Testis (tissue), 3 donors: ENCODE measurements around the gene C19orf33. TPM values are rescaled to one million over a fixed set of nuclear protein-coding genes. Genes with fewer than 3 reads are reported as not detected.

ENCODE experiments used
- DNase-seq: peaks from one replicate; pipeline ENCODE4 v3.0.0-alpha.2; 2019
- H3K27ac ChIP-seq, 2 donors: fragments of 200-600 bp; sonication (generic); one replicate each; pipeline ENCODE4 v1.5.1; 2019
- H3K27me3 ChIP-seq: fragments of 200-600 bp; sonication (generic); one replicate; pipeline ENCODE4 v1.5.1; 2019
- H3K36me3 ChIP-seq: fragments of 200-600 bp; sonication (generic); one replicate; pipeline ENCODE4 v1.5.1; 2017; ENCODE audit warnings: low read depth; ENCODE audit errors: missing control alignments
- H3K4me1 ChIP-seq: fragments of 200-600 bp; sonication (generic); one replicate; pipeline ENCODE4 v1.5.1; 2019
- H3K4me3 ChIP-seq, 2 donors: fragments of 200-600 bp; sonication (generic); one replicate each; pipeline ENCODE4 v1.5.1; 2017 to 2019
- H3K9me3 ChIP-seq: fragments of 200-600 bp; sonication (generic); one replicate; pipeline ENCODE4 v1.5.1; 2017
- POLR2A ChIP-seq: fragments of 450-650 bp; IDR thresholded peaks from one replicate; pipeline ENCODE4 v1.6.1; 2017; ENCODE audit warnings: antibody characterized with exemption, mild to moderate bottlenecking, moderate library complexity
- WGBS, 2 donors: methylation state at CpG; one replicate each; pipeline ENCODE4 v1.1.5; 2018; 5-methylcytosine and 5-hydroxymethylcytosine counted together
- intact Hi-C: fragments of 100-400 bp; cut with DNase I; formaldehyde crosslinking; loops from one replicate; pipeline ENCODE4 v1.15.1; 2023; ENCODE audit warnings: low total_unique reads
- polyA plus RNA-seq: library from polyadenylated mRNA; stranded (reverse); fragments of 350-450 nt; fragmentation: Illumina TruSeq; extraction: RNeasy Lipid Tissue Mini Kit (QIAGEN cat#74804); gene quantifications from one replicate; pipeline ENCODE4 v1.2.3, GENCODE V29; 2014; ENCODE audit warnings: low read depth, low replicate concordance; ENCODE audit not compliant: insufficient read depth
- total RNA-seq, 2 donors: library from RNA; depleted of rRNA; stranded (reverse); fragments of >200 nt; gene quantifications; one replicate each; pipeline ENCODE4 v1.2.3, GENCODE V29; 2016
- TF ChIP-seq, protein P1 (sequence below), 3 experiments: fragments of 450-650 bp in 2 of 3; fragments of 200-600 bp in 1 of 3; sonication (generic) in 1 of 3; IDR thresholded peaks; one replicate each; pipeline ENCODE4 v1.5.1; 2016 to 2019; ENCODE audit warnings: antibody characterized with exemption in 3 of 3, mild to moderate bottlenecking in 2 of 3, moderate library complexity in 1 of 3

C19orf33 gene
- total and polyA plus RNA-seq, 3 donors from 2014 or later, result 1.1 to 7.9 (median 1.7) TPM

DNA sequence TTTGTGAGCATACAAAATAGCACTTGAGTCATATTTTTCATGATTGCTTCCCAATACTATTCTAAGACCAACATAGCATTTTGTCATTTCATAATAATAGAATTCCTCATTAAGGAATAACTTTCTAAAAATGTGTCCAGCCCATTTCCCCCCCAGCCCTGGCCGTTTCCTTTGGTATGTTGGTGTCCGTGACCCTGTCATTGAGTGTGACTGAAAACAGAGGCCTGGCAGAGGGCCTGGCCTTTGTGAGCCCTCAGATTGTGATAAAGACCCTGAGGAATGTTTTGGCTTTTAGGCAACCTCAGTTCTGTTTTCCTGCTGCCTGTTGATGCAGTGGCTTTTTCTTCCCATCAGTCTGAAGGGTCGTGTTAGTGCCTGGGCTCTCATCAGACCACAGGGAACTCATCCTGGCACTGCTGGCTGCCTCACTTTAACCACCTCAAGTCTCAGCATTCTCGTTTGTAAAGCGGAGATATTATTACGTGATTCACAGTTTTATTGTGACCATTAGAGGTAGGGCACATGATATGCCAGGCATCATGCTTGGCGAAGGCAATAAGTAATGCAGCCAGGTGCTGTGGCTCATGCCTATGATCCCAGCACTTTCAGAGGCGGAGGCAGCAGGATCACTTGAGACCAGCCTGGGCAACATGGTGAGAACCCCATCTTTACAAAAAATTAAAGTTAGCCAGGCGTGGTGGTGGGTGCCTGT is 25.9 kb upstream of the C19orf33 start:
- 50 to 56% methylated on average over 9 of the region's 9 CpGs for WGBS, 2 donors

DNA sequence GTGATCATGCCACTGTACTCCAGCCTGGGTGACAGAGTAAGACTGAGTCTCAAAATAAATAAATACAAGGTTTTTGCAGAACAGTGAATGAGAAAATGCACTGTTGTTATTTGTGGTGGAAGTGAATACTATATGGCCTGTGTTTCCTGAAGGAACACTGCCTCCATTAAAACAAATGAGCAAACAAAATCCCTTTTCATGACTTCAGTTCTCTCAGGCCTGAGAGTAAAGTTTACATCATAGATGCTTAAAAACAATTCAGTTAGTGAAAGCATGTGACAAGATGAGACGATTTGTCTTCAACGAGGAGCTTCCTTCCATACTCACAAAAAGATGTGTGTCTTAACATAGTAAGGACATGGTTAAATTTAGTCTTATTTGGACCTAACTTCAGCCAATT is 25.3 kb upstream of the C19orf33 start:
- TF ChIP-seq, protein P1, sequence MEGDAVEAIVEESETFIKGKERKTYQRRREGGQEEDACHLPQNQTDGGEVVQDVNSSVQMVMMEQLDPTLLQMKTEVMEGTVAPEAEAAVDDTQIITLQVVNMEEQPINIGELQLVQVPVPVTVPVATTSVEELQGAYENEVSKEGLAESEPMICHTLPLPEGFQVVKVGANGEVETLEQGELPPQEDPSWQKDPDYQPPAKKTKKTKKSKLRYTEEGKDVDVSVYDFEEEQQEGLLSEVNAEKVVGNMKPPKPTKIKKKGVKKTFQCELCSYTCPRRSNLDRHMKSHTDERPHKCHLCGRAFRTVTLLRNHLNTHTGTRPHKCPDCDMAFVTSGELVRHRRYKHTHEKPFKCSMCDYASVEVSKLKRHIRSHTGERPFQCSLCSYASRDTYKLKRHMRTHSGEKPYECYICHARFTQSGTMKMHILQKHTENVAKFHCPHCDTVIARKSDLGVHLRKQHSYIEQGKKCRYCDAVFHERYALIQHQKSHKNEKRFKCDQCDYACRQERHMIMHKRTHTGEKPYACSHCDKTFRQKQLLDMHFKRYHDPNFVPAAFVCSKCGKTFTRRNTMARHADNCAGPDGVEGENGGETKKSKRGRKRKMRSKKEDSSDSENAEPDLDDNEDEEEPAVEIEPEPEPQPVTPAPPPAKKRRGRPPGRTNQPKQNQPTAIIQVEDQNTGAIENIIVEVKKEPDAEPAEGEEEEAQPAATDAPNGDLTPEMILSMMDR (IDR thresholded peaks at IDR 0.05), result no peak
- TF ChIP-seq POLR2A, result no peak
- Histone ChIP-seq H3K27me3 (no peaks in the 10 kb centered on the region), H3K27ac (peak overlapping the region; percentile 2 to 71), H3K36me3 (no peaks in the 10 kb centered on the region), H3K4me1 (peaks cover 8% of the 10 kb centered on the region), H3K4me3 (no peak overlapping the region), H3K9me3 (no peaks in the 10 kb centered on the region)
- intact Hi-C loops, result no loop called here
- DNase-seq, result no peak
- WGBS, 2 donors, result 60 to 69% methylated on average over 2 of the region's 2 CpGs

More for the DNA sequence above, 25.9 kb upstream of the C19orf33 start:
- Histone ChIP-seq H3K27me3 (no peaks in the 10 kb centered on the region), H3K9me3 (no peaks in the 10 kb centered on the region), H3K4me1 (peaks cover 8% of the 10 kb centered on the region), H3K27ac (peak overlapping the region; percentile 2 to 71), H3K36me3 (no peaks in the 10 kb centered on the region), H3K4me3 (no peak overlapping the region)
- DNase-seq, result peak; percentile 58
- intact Hi-C loops, result no loop called here
- TF ChIP-seq, protein P1 (IDR thresholded peaks at IDR 0.05), result no peak

DNA sequence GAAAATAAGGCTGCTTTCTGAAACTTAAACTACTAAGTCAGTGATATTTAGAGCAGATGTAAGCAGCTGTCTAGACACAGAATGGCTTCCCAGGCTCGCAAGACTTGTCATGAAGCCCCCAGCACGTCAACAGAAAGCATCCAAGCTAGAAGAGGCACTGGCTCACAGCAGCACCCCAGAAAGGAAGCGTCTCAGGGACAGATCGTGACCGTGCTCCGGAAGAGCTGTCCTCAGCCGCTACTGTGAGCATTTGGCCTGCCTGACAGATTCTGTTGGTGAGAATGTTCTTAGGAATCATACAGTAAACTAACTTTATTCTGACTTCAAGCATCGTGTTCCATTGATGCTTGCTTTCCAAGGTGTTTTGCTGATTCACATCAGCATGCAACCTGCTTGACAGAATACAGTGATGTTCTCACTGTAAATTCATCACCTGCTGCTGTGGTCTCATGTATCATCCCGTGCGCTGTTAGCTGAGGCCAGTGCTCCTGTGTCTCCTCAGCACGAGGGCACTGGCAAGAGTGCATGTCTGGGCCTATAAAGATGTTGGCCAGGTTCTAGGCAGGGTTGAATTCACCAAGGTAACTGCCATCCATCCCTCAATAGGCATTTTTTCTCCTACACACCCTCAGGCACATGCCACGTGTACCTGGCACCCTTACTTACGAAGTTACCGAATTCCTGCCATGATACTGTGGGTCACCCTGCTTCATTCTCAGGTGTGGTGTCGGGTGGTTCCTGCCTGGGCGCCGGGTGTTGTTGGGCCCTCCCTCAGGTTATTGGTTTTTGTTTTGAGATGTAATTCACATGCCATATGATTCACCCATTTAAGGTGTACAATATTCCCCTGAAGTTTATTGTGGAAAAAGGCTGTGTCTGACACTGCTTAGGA is 23.8 kb upstream of the C19orf33 start:
- no peak for TF ChIP-seq POLR2A
- TF ChIP-seq, protein P1 (IDR thresholded peaks at IDR 0.05), result no peak
- H3K27me3 ChIP-seq, result no peaks in the 10 kb centered on the region
- no peaks in the 10 kb centered on the region for H3K9me3 ChIP-seq
- DNase-seq, result no peak
- WGBS, 2 donors, result 75 to 82% methylated on average over 17 of the region's 17 CpGs
- H3K36me3 ChIP-seq, result no peaks in the 10 kb centered on the region
- no peak overlapping the region for H3K27ac ChIP-seq
- intact Hi-C loops, result no loop called here
- H3K4me3 ChIP-seq, result no peak overlapping the region
- peaks cover 8% of the 10 kb centered on the region for H3K4me1 ChIP-seq

DNA sequence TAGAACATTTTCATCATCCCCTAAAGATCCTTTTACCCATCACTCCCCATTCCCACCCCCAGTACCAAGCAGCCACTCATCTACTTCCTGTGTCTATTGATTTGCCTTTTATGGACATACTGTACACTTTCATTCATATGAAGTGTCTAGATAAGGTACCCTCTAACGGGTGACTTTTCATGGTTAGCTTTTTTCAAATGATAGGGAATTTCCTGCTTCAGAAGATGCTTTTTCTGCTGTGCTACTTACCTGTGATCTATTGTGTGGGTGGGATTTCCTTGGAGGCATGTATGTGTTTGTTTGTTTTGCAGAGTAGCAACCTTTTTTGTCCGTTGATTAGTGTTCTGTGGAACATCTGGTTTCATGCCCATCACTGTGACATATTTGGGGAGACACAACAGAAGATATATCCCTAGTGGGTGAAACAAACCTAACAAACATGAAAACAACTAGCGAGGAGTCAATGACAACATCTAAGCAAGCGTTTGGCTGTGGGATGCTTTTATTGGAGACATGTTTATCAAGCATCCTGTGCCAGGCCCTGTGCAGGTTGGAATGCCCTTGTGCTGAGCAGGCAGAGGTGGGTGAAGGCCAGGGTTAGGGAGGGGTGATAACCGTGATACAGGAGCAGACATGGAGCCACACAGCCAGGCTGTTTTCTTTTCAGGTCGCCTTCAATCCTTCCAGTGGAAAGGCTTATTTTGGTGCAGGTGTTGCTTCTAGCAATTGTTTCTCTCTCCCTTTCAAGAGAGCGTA is 22.1 kb upstream of the C19orf33 start:
- no peak overlapping the region for H3K27ac ChIP-seq
- no peak for TF ChIP-seq POLR2A
- TF ChIP-seq, protein P1 (IDR thresholded peaks at IDR 0.05), result no peak
- H3K4me1 ChIP-seq, result peaks cover 8% of the 10 kb centered on the region
- no peak overlapping the region for H3K4me3 ChIP-seq
- intact Hi-C loops, result no loop called here
- DNase-seq, result no peak
- H3K36me3 ChIP-seq, result no peaks in the 10 kb centered on the region
- H3K27me3 ChIP-seq, result no peaks in the 10 kb centered on the region
- H3K9me3 ChIP-seq, result no peaks in the 10 kb centered on the region
- WGBS, 2 donors, result 69 to 79% methylated on average over 7 of the region's 7 CpGs
